ENCODE results near the gene PCYOX1L. TPM values are rescaled to one million over a fixed set of nuclear protein-coding genes. Genes with fewer than 3 reads are reported as not detected.

The PCYOX1L gene
- total RNA-seq, 1 experiment from 2014 or later = 15.9 TPM

DNA sequence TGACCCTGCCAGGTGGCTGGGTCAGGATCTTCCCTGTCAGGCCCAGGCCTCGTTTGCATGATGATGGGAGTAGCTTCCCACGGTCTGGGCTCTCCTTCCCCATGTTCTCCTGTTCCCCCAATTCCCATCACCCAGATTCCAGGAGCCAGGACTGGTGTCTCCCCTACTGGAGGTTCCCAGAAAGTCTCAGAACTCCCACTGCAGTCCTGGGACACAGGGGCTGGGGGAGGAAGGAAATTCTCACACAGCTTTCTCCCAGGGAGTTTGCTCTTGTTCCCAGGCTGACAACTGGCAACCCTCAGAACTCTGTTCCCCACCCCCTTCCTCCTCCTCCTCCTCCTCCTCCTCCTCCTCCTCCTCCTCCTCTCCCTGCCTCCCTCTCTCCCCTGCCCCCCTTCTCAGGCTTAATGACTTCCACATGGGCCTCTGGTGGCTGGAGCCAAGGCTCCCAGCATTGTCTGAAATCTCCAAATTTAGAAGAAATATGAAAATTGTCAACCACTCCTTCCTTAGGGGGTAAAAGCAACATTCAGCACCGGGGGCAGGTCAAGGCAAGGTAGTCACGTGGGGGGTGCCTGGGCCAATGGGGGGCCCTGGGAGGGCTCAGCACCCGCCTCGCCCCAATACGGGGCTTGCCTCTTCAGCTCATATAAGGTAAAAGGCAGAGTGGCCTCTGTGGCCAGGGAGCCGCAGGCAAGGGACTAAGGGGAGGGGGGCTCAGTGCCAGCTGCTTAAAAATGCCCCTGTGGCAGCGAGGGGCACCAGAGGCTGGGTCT lies 48.5 kb downstream of the PCYOX1L start:
- BruUV-seq (replicated peaks) = no TSS peak
- no peaks in the 10 kb centered on the region for H3K9me3 ChIP-seq (ENCODE audit: control insufficient read depth in 1 of 2, insufficient read depth in 1 of 2, low read depth in 1 of 2, low read length in 2 of 2)
- TF ChIP-seq, protein P1, sequence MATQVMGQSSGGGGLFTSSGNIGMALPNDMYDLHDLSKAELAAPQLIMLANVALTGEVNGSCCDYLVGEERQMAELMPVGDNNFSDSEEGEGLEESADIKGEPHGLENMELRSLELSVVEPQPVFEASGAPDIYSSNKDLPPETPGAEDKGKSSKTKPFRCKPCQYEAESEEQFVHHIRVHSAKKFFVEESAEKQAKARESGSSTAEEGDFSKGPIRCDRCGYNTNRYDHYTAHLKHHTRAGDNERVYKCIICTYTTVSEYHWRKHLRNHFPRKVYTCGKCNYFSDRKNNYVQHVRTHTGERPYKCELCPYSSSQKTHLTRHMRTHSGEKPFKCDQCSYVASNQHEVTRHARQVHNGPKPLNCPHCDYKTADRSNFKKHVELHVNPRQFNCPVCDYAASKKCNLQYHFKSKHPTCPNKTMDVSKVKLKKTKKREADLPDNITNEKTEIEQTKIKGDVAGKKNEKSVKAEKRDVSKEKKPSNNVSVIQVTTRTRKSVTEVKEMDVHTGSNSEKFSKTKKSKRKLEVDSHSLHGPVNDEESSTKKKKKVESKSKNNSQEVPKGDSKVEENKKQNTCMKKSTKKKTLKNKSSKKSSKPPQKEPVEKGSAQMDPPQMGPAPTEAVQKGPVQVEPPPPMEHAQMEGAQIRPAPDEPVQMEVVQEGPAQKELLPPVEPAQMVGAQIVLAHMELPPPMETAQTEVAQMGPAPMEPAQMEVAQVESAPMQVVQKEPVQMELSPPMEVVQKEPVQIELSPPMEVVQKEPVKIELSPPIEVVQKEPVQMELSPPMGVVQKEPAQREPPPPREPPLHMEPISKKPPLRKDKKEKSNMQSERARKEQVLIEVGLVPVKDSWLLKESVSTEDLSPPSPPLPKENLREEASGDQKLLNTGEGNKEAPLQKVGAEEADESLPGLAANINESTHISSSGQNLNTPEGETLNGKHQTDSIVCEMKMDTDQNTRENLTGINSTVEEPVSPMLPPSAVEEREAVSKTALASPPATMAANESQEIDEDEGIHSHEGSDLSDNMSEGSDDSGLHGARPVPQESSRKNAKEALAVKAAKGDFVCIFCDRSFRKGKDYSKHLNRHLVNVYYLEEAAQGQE (IDR thresholded peaks at IDR 0.05; ENCODE audit: low read depth) = no peak
- TF ChIP-seq ZFX (IDR thresholded peaks at IDR 0.05) (no peak), RAD21 (IDR thresholded peaks at IDR 0.05; ENCODE audit: low read depth) (no peak), ZBTB33 (IDR thresholded peaks at IDR 0.05; ENCODE audit: extremely low read depth, insufficient replicate concordance, low read length) (no peak), ELF1 (IDR thresholded peaks at IDR 0.05; ENCODE audit: borderline replicate concordance, low read depth) (no peak), EGR1 (IDR thresholded peaks at IDR 0.05; ENCODE audit: low read depth) (no peak), ATF3 (IDR thresholded peaks at IDR 0.05) (no peak), TCF7L2 (IDR thresholded peaks at IDR 0.05; ENCODE audit: borderline replicate concordance, extremely low read depth, insufficient read depth, insufficient read length) (no peak), SIN3A (IDR thresholded peaks at IDR 0.05; ENCODE audit: low read depth) (no peak), MAX (IDR thresholded peaks at IDR 0.05) (no peak), EZH2 (IDR thresholded peaks at IDR 0.05) (no peak), CBX3 (IDR thresholded peaks at IDR 0.05; ENCODE audit: low read depth) (no peak), FOSL1 (IDR thresholded peaks at IDR 0.05; ENCODE audit: low read depth) (no peak), YY1 (IDR thresholded peaks at IDR 0.05; ENCODE audit: extremely low read depth, insufficient replicate concordance, low read depth, low read length) (no peak), ZNF274 (IDR thresholded peaks at IDR 0.05; ENCODE audit: low read depth, low read length) (no peak), JUND (IDR thresholded peaks at IDR 0.05) (no peak), CEBPB (IDR thresholded peaks at IDR 0.05; ENCODE audit: low read depth) (no peak)
- TF ChIP-seq, protein P2, sequence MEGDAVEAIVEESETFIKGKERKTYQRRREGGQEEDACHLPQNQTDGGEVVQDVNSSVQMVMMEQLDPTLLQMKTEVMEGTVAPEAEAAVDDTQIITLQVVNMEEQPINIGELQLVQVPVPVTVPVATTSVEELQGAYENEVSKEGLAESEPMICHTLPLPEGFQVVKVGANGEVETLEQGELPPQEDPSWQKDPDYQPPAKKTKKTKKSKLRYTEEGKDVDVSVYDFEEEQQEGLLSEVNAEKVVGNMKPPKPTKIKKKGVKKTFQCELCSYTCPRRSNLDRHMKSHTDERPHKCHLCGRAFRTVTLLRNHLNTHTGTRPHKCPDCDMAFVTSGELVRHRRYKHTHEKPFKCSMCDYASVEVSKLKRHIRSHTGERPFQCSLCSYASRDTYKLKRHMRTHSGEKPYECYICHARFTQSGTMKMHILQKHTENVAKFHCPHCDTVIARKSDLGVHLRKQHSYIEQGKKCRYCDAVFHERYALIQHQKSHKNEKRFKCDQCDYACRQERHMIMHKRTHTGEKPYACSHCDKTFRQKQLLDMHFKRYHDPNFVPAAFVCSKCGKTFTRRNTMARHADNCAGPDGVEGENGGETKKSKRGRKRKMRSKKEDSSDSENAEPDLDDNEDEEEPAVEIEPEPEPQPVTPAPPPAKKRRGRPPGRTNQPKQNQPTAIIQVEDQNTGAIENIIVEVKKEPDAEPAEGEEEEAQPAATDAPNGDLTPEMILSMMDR (IDR thresholded peaks at IDR 0.05 in 2 of 3, conservative IDR thresholded peaks at IDR 0.05 in 1 of 3; ENCODE audit: borderline replicate concordance in 1 of 3, insufficient read depth in 1 of 3, low read depth in 2 of 3, low read length in 2 of 3) = no peak
- no peaks in the 10 kb centered on the region for H4K20me1 ChIP-seq (ENCODE audit: insufficient read depth)
- no peaks in the 10 kb centered on the region for H3K4me1 ChIP-seq (ENCODE audit: control insufficient read depth in 1 of 2, insufficient read depth in 2 of 2, low read length in 2 of 2)
- H3K36me3 ChIP-seq (ENCODE audit: control insufficient read depth in 1 of 2, insufficient read depth in 2 of 2, low read length in 2 of 2) = no peaks in the 10 kb centered on the region
- RAD21 ChIA-PET (ENCODE audit: low non-redundant PET in 1 of 2, low total read pairs in 2 of 2, uncharacterized antibody in 2 of 2, unreplicated experiment in 2 of 2) = no interaction called here
- no peak overlapping the region for H3K9ac ChIP-seq (ENCODE audit: low read length)
- H3K79me2 ChIP-seq (ENCODE audit: insufficient read depth, low read length) = no peaks in the 10 kb centered on the region
- H3K4me3 ChIP-seq (replicated peaks in 1 of 2; ENCODE audit: low read depth in 1 of 2, low read length in 2 of 2) = no peak overlapping the region
- ATAC-seq (no peak; the same call in 1 of the 2 replicates), DNase-seq (ENCODE audit: low read depth, low spot score) (no peak)
- no peak overlapping the region for H2AFZ ChIP-seq (ENCODE audit: low read depth, low read length, poor library complexity, severe bottlenecking)
- intact Hi-C loops (cut with micrococcal nuclease) = no loop called here
- no peak overlapping the region for H3K27ac ChIP-seq (ENCODE audit: low read depth, low read length)
- no peak overlapping the region for H3K4me2 ChIP-seq (ENCODE audit: low read length)
- POLR2A ChIA-PET = no interaction called here
- CTCF ChIA-PET = no interaction called here
- H3K27me3 ChIP-seq (ENCODE audit: insufficient read depth, low read length) = no peaks in the 10 kb centered on the region
- no peaks in the 10 kb centered on the region for H3K9me2 ChIP-seq (ENCODE audit: insufficient read depth)
